PC-3 (cell line): ENCODE data around the gene C1orf116.

Experiments
- EZH2 ChIP-seq: fragments of 300-600 bp; sonication (generic); IDR thresholded peaks from one replicate; pipeline ENCODE4 v1.6.1; 2017; ENCODE audit warnings: antibody characterized with exemption, mild to moderate bottlenecking, low read length; ENCODE audit not compliant: unreplicated experiment
- TF ChIP-seq, protein P1 (sequence below): fragments of 300-600 bp; sonication (generic); conservative IDR thresholded peaks from 2 replicates; pipeline ENCODE4 v1.5.1; 2017; ENCODE audit warnings: antibody characterized with exemption, low read depth, mild to moderate bottlenecking, low read length

DNA sequence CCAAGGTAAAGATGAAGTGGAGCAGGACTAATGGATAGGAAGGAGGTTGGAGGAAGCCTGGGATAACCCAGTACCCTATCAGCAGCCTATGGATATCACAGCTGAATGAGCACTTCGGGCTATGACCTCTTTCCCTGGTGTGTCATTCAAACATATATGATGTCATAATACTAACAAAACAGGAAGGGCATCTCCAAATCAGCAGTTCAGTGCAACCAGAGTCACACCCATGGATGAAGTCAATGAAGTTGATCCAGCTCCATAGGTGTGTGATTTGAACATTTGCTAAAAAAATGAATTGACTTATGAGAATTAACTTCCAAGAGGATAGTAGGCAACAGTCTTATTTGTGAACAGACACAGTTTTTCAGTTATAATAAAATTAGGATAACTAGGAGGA is 1.7 kb upstream of the C1orf116 start:
- TF ChIP-seq, protein P1, sequence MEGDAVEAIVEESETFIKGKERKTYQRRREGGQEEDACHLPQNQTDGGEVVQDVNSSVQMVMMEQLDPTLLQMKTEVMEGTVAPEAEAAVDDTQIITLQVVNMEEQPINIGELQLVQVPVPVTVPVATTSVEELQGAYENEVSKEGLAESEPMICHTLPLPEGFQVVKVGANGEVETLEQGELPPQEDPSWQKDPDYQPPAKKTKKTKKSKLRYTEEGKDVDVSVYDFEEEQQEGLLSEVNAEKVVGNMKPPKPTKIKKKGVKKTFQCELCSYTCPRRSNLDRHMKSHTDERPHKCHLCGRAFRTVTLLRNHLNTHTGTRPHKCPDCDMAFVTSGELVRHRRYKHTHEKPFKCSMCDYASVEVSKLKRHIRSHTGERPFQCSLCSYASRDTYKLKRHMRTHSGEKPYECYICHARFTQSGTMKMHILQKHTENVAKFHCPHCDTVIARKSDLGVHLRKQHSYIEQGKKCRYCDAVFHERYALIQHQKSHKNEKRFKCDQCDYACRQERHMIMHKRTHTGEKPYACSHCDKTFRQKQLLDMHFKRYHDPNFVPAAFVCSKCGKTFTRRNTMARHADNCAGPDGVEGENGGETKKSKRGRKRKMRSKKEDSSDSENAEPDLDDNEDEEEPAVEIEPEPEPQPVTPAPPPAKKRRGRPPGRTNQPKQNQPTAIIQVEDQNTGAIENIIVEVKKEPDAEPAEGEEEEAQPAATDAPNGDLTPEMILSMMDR: no peak
- TF ChIP-seq EZH2: no peak
